ENCODE results near the gene LMBRD1. TPM values are rescaled to one million over a fixed set of nuclear protein-coding genes. Genes with fewer than 3 reads are reported as not detected.

The LMBRD1 gene
- total and polyA plus RNA-seq, 2 donors from 2014 or later = 91.3 to 102 TPM

GRCh38 chr6:69729870-69730449, 66.8 kb downstream of the LMBRD1 start:
- H3K4me1 ChIP-seq (ENCODE audit: control insufficient read depth in 2 of 3, insufficient read depth in 2 of 3, low read depth in 1 of 3, low read length in 3 of 3) = no peaks in the 10 kb centered on the region
- H3K4me3 ChIP-seq (ENCODE audit: low read length in 3 of 3) = no peak overlapping the region
- no peak overlapping the region for H3K27ac ChIP-seq (ENCODE audit: low read depth in 2 of 2, low read length in 2 of 2)
- peaks cover 0 to 7% (median 3%) of the 10 kb centered on the region in 3 donors for H3K9me3 ChIP-seq (ENCODE audit: control insufficient read depth in 2 of 3, insufficient read depth in 1 of 3, low read length in 3 of 3)
- DNase-seq (peak in 2 of 5 donors; percentile 3 to 23), FAIRE-seq (peak; percentile 96)
- H3K9ac ChIP-seq (ENCODE audit: low read length in 3 of 3) = no peak overlapping the region
- H3K36me3 ChIP-seq (ENCODE audit: control insufficient read depth in 2 of 3, insufficient read depth in 3 of 3, low read length in 3 of 3) = no peaks in the 10 kb centered on the region
- H3K27me3 ChIP-seq (ENCODE audit: control insufficient read depth, insufficient read depth, low read length) = no peaks in the 10 kb centered on the region
- intact Hi-C loops (cut with DNase I) = no loop called here
- TF ChIP-seq CTCF (IDR thresholded peaks at IDR 0.05; ENCODE audit: borderline replicate concordance, extremely low read depth, insufficient read depth) = no peak

GRCh38 chr6:69722683-69723082, 74.1 kb downstream of the LMBRD1 start:
- no peak for FAIRE-seq
- Histone ChIP-seq H3K9ac (ENCODE audit: low read length in 3 of 3) (no peak overlapping the region), H3K36me3 (ENCODE audit: control insufficient read depth in 2 of 3, insufficient read depth in 3 of 3, low read length in 3 of 3) (peaks cover 0 to 8% (median 4%) of the 10 kb centered on the region in 3 donors), H3K27me3 (ENCODE audit: control insufficient read depth, insufficient read depth, low read length) (no peaks in the 10 kb centered on the region), H3K9me3 (ENCODE audit: control insufficient read depth in 2 of 3, insufficient read depth in 1 of 3, low read length in 3 of 3) (peaks cover 0 to 8% (median 3%) of the 10 kb centered on the region in 3 donors), H3K4me1 (ENCODE audit: control insufficient read depth in 2 of 3, insufficient read depth in 2 of 3, low read depth in 1 of 3, low read length in 3 of 3) (no peaks in the 10 kb centered on the region), H3K27ac (ENCODE audit: low read depth in 2 of 2, low read length in 2 of 2) (no peak overlapping the region), H3K4me3 (ENCODE audit: low read length in 3 of 3) (no peak overlapping the region)
- no peak for DNase-seq
- TF ChIP-seq CTCF (IDR thresholded peaks at IDR 0.05; ENCODE audit: borderline replicate concordance, extremely low read depth, insufficient read depth) = no peak
- intact Hi-C loops (cut with DNase I) = no loop called here

GRCh38 chr6:69719602-69720193, 77.1 kb downstream of the LMBRD1 start:
- Histone ChIP-seq H3K9ac (ENCODE audit: low read length in 3 of 3) (no peak overlapping the region), H3K36me3 (ENCODE audit: control insufficient read depth in 2 of 3, insufficient read depth in 3 of 3, low read length in 3 of 3) (peaks cover 0 to 8% (median 4%) of the 10 kb centered on the region in 3 donors), H3K4me3 (ENCODE audit: low read length in 3 of 3) (no peak overlapping the region), H3K27me3 (ENCODE audit: control insufficient read depth, insufficient read depth, low read length) (no peaks in the 10 kb centered on the region), H3K4me1 (ENCODE audit: control insufficient read depth in 2 of 3, insufficient read depth in 2 of 3, low read depth in 1 of 3, low read length in 3 of 3) (no peaks in the 10 kb centered on the region), H3K27ac (ENCODE audit: low read depth in 2 of 2, low read length in 2 of 2) (no peak overlapping the region), H3K9me3 (ENCODE audit: control insufficient read depth in 2 of 3, insufficient read depth in 1 of 3, low read length in 3 of 3) (no peaks in the 10 kb centered on the region)
- DNase-seq (peak in 3 of 5 donors; percentile 9 to 26 (median 10)), FAIRE-seq (no peak)
- intact Hi-C loops (cut with DNase I) = no loop called here
- peak; percentile 16 for TF ChIP-seq CTCF (IDR thresholded peaks at IDR 0.05; ENCODE audit: borderline replicate concordance, extremely low read depth, insufficient read depth)
